GM12864 (cell line): Measurements from ENCODE around the gene PRAMEF7.
"Not testable (repeated sequence)": the region's sequence is repeated elsewhere in the genome, so short reads cannot be mapped to it uniquely, and the experiment has no call there.

ENCODE experiments used
- DNase-seq: peaks from one replicate; pipeline ENCODE4 v3.0.0-alpha.2; 2011; ENCODE audit warnings: low read depth
- H3K4me3 ChIP-seq: 2 replicates; pipeline ENCODE4 v1.5.1; 2011; ENCODE audit warnings: mild to moderate bottlenecking, low read depth, low read length, control low read depth
- TF ChIP-seq, protein P1 (sequence below): IDR thresholded peaks from 2 replicates; pipeline ENCODE4 v1.5.1; 2011; ENCODE audit warnings: low read depth, mild to moderate bottlenecking, moderate library complexity, low read length, control low read depth, inconsistent platforms; ENCODE audit errors: missing control alignments

Gene PRAMEF7

DNA sequence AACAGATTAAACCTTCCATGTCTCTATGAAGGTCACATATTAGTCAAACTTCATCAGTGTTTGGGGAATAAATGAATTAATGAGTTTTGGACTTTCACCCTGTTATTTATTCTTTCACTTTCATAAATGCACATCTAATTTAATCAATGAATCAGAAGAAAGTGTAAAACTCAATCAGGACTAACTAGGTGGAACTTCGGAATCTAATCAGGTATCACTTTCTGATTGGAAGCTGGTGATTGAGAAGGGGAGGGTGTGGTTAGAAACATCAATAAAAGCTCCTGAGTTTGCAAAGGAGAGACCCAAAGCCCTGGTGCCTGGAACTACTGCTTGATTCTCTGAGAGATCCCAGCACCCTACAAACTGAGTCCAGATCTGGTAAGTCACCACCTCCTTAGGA lies at the start of gene PRAMEF7:
PRAMEF7 (plus strand) TSS at position 301 of the 400 bp plus-strand sequence. CDS start 1,083 bp downstream, outside the sequence.
- DNase-seq, H3K4me3 ChIP-seq: not testable (repeated sequence)

DNA sequence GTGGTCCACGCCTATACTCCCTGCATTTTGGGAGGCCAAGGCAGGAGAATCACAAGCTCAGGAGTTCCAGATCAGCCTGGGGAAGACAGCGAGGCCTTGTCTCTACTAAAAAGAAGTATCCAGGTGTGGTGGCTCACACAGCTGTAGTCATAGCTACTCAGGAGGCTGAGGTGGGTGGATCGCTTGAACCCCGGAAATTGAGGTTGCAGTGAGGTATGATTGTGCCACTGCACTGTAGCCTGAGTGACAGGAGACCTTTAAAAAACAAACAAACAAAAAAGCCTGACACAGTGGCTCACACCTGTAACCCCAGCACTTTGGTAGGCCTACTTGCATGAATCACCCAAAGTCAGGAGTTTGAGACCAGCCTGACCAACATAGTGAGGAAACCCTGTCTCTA lies 38.0 kb upstream of the PRAMEF7 start:
- not testable (repeated sequence) for H3K4me3 ChIP-seq, DNase-seq

DNA sequence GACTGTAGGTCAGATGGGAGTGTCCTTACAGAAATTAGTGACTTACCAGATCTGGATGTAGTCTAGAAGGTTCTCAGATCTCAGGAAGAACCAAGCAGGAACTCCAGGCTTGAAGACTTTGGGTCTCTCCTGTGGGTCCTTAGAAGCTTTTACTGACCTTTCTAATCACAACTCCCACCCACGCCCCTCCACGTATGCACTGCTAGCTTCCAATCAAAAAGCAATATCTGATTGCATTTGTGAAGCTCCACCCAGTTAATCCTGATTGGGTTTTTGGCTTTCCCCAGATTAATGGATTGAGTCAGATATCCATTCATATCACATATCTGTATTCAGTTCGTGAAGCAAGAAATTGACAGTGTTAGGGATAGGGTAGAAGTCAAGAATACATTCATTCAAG lies 30.3 kb upstream of the PRAMEF7 start, which contains the start of gene PRAMEF4:
PRAMEF4 (minus strand) TSS at position 101 of the 400 bp plus-strand sequence. CDS start 2,807 bp downstream, outside the sequence.
- DNase-seq, H3K4me3 ChIP-seq: not testable (repeated sequence)

DNA sequence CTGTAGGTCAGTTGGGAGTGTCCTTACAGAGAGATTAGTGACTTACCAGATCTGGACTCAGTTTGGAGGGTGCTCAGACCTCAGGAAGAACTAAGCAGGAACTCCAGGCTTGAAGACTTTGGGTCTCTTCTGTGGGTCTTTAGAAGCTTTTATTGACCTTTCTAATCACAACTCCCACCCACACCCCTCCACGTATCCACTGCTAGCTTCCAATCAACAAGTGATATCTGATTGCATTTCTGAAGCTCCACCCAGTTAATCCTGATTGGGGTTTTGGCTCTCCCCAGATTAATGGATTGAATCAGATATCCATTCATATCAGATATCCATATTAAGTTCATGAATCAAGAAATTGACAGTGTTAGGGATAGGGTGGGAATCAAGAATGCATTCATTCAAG lies 18.2 kb upstream of the PRAMEF7 start, which contains the start of gene PRAMEF10:
PRAMEF10 (minus strand) TSS at position 101 of the 400 bp plus-strand sequence. CDS start 2,423 bp downstream, outside the sequence.
- H3K4me3 ChIP-seq, DNase-seq: not testable (repeated sequence)

DNA sequence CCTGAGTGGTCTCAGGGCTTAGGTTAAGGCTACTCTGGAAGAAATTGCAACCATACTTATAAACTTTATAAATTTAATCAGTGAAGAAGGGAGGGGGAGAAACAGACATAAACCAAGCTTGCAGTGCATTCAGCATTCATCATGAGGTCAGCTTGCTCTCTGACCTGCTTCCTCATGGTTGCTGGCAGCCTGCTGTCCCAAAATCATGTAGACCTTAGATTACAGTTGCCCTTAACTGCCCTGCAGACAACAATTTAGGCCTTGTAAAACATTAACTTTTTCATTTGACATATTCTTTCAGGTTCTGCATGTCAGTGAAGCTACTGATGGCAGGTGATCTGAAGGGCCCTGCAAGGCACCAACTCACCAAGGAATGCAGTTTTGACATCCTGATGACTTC lies 17.2 kb upstream of the PRAMEF7 start:
- H3K4me3 ChIP-seq, DNase-seq: not testable (repeated sequence)

DNA sequence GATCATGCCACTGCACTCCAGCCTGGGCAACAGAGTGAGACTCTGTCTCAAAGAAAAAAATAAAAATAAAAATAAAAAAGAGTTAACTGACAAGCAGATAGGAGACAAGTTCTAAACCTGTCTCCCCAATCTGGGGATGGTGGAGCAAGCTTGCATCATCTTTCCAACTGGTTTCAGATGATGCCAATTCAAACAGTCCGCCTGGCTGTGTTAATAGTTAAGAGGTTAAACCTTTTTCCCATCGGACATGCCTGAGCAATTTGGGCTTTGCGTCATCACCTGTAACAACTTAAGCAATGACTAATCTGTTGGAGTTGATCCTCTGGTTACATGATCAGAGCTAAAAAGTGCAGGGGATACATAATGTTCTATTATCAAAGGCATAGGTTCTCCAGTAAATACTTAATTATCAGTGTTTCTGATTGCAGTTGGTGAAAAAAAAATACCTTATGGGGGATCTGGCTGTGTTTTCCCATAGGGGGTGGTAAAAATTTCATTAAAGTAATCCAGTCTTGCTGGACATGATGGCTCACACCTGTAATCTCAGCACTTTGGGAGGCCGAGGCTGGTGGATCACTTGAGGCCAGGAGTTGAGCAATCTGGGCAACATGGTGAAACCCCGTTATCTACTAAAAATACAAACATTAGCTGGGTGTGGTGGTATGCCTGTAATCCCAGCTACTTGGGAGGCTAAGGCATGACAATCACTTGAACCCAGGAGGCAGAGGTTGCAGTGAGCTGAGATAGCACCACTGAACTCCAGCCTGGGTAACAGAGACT lies 12.4 kb upstream of the PRAMEF7 start:
- DNase-seq, H3K4me3 ChIP-seq: not testable (repeated sequence)

DNA sequence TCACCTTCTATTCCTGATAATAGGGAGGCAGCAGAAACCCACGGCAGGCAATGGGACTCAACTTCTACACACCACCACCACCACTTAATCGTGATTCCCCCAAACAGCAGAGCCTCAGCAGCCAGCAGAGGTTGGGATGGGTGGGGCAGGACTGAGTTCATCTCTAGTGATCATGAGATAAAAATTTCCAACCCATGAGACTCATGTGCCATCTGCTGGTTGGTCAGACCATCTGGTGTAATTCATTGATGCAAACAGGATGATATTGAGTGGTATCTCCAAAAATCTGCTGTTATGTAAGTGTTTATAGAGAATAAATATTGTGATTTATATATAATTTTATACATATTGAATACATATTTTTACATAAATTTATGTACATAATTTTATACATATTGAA lies 5.3 kb downstream of the PRAMEF7 start:
- DNase-seq, H3K4me3 ChIP-seq: not testable (repeated sequence)

DNA sequence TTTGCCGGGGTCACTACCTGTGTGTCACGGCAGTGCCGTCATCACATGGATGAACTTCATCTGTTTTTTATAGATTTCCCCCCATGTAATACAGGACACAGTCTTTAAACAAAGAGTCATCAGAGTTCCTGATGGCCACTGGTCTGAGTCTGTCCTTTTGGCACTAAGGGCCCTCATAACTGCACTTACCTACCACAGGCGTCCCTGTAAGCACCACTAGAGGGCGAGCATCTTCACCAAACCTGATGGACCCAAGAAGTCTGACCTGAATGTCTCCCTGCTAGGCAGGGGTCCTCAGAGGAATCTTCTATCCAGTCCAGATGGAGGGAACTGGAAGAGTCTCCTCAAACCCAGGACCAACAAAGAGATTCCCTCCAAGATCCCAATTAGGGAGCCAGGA lies 8.0 kb downstream of the PRAMEF7 start:
- TF ChIP-seq, protein P1, sequence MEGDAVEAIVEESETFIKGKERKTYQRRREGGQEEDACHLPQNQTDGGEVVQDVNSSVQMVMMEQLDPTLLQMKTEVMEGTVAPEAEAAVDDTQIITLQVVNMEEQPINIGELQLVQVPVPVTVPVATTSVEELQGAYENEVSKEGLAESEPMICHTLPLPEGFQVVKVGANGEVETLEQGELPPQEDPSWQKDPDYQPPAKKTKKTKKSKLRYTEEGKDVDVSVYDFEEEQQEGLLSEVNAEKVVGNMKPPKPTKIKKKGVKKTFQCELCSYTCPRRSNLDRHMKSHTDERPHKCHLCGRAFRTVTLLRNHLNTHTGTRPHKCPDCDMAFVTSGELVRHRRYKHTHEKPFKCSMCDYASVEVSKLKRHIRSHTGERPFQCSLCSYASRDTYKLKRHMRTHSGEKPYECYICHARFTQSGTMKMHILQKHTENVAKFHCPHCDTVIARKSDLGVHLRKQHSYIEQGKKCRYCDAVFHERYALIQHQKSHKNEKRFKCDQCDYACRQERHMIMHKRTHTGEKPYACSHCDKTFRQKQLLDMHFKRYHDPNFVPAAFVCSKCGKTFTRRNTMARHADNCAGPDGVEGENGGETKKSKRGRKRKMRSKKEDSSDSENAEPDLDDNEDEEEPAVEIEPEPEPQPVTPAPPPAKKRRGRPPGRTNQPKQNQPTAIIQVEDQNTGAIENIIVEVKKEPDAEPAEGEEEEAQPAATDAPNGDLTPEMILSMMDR: peak; percentile 9
- not testable (repeated sequence) for H3K4me3 ChIP-seq, DNase-seq

DNA sequence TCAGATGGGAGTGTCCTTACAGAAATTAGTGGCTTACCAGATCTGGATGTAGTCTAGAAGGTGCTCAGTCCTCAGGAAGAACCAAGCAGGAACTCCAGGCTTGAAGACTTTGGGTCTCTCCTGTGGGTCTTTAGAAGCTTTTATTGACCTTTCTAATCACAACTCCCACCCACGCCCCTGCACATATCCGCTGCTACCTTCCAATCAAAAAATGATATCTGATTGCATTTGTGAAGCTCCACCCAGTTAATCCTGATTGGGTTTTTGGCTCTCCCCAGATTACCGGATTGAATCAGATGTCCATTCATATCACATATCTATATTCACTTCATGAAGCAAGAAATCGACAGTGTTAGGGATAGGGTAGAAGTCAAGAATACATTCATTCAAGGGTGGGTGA lies 31.1 kb downstream of the PRAMEF7 start, which contains the start of gene PRAMEF6:
PRAMEF6 (minus strand) TSS at position 101 of the 400 bp plus-strand sequence. CDS start 5,062 bp downstream, outside the sequence.
- DNase-seq, H3K4me3 ChIP-seq: not testable (repeated sequence)
